GM13976 (cell line): Measurements from ENCODE around the gene SPTA1.

Experiments
- DNase-seq: peaks from one replicate; pipeline ENCODE4 v3.0.0; 2012; ENCODE audit warnings: low spot score
- CTCF ChIP-seq: IDR thresholded peaks from 2 replicates; pipeline ENCODE4 v1.5.1; 2012; ENCODE audit warnings: borderline replicate concordance, mild to moderate bottlenecking; ENCODE audit not compliant: insufficient read depth; ENCODE audit errors: extremely low read depth, missing control alignments, control extremely low read depth
- in situ Hi-C: fragments of 300-500 bp; cut with MboI; formaldehyde crosslinking; loops from one replicate; pipeline ENCODE4 v1.12.0; 2022; ENCODE audit warnings: low sequenced_read_pairs, mixed read lengths, inconsistent platforms; ENCODE audit not compliant: unreplicated experiment

The SPTA1 gene

GRCh38 chr1:158674302-158674701 is 12.2 kb downstream of the SPTA1 start:
- in situ Hi-C loops = no loop called here
- TF ChIP-seq CTCF = no peak
- DNase-seq = no peak

- in situ Hi-C loops = no loop called here
- no peak for TF ChIP-seq CTCF
- DNase-seq = no peak
Observed at GRCh38 chr1:158666037-158666436, 20.5 kb downstream of the SPTA1 start.

- no peak for DNase-seq
- in situ Hi-C loops = no loop called here
- TF ChIP-seq CTCF = no peak
Observed at GRCh38 chr1:158654571-158654970, 31.9 kb downstream of the SPTA1 start.

GRCh38 chr1:158654086-158654485 is 32.4 kb downstream of the SPTA1 start:
- in situ Hi-C loops = no loop called here
- DNase-seq = no peak
- TF ChIP-seq CTCF = no peak

GRCh38 chr1:158652721-158653334 is 33.7 kb downstream of the SPTA1 start:
- in situ Hi-C loops = no loop called here
- no peak for DNase-seq
- TF ChIP-seq CTCF = no peak

GRCh38 chr1:158649052-158649451 is 37.5 kb downstream of the SPTA1 start:
- in situ Hi-C loops = no loop called here
- TF ChIP-seq CTCF = no peak
- DNase-seq = no peak

- no peak for DNase-seq
- TF ChIP-seq CTCF = no peak
- in situ Hi-C loops = no loop called here
Observed at GRCh38 chr1:158646465-158646864, 40.0 kb downstream of the SPTA1 start.
